ENCODE data around the gene SLC12A8.

SLC12A8 gene

DNA sequence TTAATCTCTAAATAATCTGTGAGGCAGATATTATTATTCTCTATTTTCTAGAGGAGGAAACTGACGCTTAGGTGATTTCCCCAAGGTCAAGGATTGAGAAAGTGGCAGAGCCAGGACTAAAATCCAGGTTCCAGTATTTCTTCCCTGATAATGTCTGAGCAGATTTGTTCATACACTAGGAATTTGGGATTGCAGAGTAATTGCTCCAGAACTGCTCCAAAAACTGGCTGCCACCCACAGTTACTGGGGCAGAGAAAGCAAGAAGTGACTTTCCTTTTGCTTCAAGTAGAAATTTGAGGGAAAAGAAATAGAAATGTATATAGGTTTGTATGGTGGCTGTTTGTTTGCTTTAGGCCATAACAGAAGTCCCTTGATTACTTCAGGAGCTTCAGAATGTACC, 60.6 kb downstream of the SLC12A8 start:
- DNase-seq (ENCODE audit: extremely low read depth, low read depth), result no peak
- H3K4me3 ChIP-seq (replicated peaks; ENCODE audit: low read depth, low read length), result no peak overlapping the region
- TF ChIP-seq, protein P1, sequence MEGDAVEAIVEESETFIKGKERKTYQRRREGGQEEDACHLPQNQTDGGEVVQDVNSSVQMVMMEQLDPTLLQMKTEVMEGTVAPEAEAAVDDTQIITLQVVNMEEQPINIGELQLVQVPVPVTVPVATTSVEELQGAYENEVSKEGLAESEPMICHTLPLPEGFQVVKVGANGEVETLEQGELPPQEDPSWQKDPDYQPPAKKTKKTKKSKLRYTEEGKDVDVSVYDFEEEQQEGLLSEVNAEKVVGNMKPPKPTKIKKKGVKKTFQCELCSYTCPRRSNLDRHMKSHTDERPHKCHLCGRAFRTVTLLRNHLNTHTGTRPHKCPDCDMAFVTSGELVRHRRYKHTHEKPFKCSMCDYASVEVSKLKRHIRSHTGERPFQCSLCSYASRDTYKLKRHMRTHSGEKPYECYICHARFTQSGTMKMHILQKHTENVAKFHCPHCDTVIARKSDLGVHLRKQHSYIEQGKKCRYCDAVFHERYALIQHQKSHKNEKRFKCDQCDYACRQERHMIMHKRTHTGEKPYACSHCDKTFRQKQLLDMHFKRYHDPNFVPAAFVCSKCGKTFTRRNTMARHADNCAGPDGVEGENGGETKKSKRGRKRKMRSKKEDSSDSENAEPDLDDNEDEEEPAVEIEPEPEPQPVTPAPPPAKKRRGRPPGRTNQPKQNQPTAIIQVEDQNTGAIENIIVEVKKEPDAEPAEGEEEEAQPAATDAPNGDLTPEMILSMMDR (IDR thresholded peaks at IDR 0.05; ENCODE audit: low read depth, low read length, missing control alignments), result no peak

DNA sequence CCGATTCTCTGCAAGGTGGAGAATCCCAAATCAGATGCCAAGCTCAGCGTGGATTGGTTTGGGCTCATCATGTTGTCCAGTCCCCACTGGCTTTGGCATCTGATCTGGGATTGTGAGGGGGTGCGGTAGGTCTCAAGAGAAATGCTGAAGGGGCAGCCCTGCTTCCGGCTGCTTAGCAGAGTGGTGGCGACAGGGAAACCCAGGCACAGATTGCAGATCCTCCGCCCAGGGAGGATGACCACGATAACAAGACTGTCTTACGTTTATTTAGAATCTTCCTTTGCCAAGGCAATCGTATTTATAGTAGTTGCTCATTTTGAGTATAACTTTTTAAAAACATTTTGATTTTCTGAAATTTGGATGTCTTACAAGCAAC, 61.1 kb downstream of the SLC12A8 start:
- DNase-seq (ENCODE audit: extremely low read depth, low read depth), result no peak
- no peak overlapping the region for H3K4me3 ChIP-seq (replicated peaks; ENCODE audit: low read depth, low read length)
- TF ChIP-seq, protein P1 (IDR thresholded peaks at IDR 0.05; ENCODE audit: low read depth, low read length, missing control alignments), result no peak

DNA sequence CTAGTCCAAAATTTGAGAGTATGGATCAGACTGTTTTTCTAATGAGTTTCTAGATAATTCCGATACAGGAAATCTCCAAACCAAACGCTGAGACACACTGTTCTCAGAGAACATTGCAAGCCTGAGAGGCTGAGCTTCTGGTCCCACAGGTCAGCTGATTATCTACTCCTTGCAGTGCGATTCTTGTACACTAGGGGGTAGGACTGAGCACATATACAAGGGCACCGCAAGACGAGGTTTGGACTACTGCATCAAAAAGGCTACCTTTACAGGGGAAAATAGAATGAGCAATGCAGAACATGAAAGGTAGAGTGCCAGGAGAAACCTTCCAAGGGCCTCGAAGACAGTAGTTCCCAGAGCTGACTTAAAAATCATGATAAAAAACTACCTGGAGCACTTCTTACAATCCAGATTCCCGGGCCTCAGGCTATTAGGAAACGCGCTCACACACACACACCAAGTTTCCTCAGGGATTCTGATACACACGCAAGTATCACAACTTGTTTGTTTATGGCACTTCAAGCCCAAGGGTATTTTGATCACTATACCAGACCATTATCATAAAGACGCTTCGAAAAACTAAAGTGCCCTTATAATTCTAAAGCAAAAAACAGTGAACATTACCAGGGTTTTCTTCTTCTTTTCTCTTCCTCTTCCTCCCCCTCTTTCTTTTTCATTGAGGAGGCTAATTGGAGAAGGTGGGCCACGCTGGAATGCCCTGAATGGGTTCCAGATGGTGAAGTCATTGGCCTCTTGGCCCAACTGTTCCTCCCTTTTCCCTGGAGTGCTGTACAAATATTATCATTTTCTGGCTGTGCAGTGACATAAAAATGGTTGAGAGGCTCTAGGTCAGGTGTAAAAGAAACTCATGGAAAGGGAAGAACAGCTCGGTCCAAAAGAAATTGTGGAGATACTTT, 61.8 kb downstream of the SLC12A8 start:
- TF ChIP-seq, protein P1 (IDR thresholded peaks at IDR 0.05; ENCODE audit: low read depth, low read length, missing control alignments), result peak; percentile 72
- peak; percentile 31 for DNase-seq (ENCODE audit: extremely low read depth, low read depth)
- H3K4me3 ChIP-seq (replicated peaks; ENCODE audit: low read depth, low read length), result no peak overlapping the region

DNA sequence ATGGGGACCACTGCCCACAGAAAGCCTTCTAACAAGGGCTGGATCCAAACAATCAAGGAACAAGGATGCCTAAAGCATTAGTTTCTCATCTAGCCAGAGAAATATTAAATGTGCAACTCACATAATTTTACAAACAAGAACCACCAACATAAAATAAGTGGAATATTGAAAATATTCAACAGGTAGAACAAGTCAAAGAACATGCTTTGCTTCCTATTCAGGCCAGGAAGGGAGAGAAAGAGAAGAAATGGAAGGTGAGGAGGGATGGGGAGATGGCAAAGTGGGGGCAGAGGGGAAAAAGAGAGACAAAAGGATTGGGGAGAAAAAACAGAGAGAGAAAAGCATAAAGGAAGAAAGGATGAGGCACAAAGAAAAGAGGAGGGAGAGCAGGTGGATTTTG, 63.1 kb downstream of the SLC12A8 start:
- H3K4me3 ChIP-seq (replicated peaks; ENCODE audit: low read depth, low read length), result no peak overlapping the region
- DNase-seq (ENCODE audit: extremely low read depth, low read depth), result no peak
- TF ChIP-seq, protein P1 (IDR thresholded peaks at IDR 0.05; ENCODE audit: low read depth, low read length, missing control alignments), result no peak

DNA sequence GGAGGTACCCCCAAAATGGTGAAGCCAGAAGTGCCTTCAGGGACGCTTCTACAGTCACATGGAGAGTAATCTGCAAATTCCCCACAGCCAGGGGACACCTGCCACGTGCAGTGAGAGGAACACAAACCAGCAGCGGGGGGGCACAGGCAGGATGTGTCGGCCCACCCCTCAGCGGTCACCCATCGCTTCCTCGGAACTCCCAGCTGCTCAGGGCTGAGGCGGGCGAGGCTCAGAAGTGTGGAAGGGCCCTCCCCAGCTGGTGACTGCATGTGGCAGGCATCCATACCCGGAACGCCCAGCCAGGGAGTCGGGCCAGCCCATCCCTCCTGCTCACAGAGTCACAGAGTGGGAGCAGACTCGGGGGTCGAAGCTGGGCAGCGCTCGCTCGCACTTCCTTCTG, 63.7 kb downstream of the SLC12A8 start:
- TF ChIP-seq, protein P1 (IDR thresholded peaks at IDR 0.05; ENCODE audit: low read depth, low read length, missing control alignments), result no peak
- no peak for DNase-seq (ENCODE audit: extremely low read depth, low read depth)
- H3K4me3 ChIP-seq (replicated peaks; ENCODE audit: low read depth, low read length), result no peak overlapping the region

DNA sequence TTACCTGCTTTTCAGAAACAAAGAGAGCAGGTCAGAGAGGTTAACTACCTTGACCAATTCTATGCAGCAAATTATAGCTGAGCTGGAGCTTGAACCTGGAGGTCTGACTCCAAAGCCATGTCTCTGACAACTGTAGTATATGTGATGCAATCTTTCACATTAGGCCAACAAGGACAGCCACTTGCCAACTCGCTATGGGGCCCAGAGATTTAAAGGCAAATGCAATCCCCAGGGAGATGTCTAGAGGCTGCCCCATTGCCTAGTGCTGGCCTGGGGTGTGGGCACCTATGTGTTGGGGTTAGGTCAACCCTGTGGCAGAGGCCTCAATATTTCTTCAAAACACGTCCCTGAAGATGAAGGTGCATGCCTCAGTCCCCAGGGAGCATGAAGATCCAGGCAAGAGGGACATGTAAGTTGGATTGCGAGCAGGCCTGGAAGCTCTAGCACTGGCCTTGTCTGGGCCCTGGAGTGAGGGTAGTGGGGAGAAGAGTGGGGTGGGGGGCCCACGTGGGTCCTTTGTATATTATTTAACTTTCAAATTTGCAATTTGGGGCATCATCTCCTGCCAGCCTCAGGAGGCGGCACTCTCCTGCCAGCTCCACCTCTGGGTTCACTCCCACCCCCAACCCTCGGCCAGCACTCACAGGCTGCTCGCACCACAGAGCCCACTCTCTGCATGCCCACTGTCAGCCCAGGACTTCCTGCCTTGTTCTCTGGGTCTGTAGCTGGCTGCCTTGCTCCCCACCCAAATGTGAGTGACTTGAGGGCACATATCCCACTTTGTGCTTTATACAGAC, 64.3 kb downstream of the SLC12A8 start:
- no peak for DNase-seq (ENCODE audit: extremely low read depth, low read depth)
- no peak overlapping the region for H3K4me3 ChIP-seq (replicated peaks; ENCODE audit: low read depth, low read length)

More for the DNA sequence above, 64.3 kb downstream of the SLC12A8 start:
- TF ChIP-seq, protein P1 (IDR thresholded peaks at IDR 0.05; ENCODE audit: low read depth, low read length, missing control alignments), result no peak
